CD4-positive, alpha-beta T cell treated with Interleukin-2 at 100 ng/mL for 4 hours (primary cell): Measurements from ENCODE around the gene CCL4L2.
"Not testable (repeated sequence)": the region's sequence is repeated elsewhere in the genome, so short reads cannot be mapped to it uniquely, and the experiment has no call there.

ENCODE experiments used
- DNase-seq: peaks from one replicate; pipeline ENCODE4 v3.0.0-alpha.2; 2020; ENCODE audit warnings: low spot score

The CCL4L2 gene

DNA sequence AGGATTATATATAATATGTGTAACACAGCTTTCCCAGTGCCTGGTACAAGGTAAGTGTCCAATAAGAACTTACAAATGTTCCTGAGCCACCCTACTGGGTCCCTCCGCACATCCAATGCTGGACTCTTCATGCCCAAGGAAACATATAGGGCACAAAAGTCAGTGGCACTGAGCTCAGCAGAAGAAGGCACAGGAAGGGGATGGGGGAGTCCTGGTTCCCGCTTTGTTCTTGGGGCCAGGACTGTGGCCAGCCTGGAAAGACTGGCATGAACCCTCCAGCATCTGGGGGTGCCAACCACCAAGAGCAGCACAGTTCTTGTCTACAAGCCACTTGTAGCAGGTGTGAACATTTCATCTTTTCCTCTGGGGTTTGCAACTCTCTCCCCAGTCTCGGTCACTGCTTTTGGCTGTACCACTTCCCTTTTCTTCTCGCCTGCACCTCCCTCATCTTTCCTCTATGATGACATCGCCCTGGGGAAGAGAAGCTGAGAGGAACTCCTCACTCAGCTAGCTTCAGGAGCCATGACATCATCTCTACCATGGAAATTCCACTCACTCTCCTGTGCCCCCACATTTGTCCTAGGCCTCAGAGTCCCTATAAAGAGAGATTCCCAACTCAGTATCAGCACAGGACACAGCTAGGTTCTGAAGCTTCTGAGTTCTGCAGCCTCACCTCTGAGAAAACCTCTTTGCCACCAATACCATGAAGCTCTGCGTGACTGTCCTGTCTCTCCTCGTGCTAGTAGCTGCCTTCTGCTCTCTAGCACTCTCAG is at the start of gene CCL4L2:
CCL4L2 (plus strand) TSS at position 625 of the 773 bp plus-strand sequence.
- not testable (repeated sequence) for DNase-seq

DNA sequence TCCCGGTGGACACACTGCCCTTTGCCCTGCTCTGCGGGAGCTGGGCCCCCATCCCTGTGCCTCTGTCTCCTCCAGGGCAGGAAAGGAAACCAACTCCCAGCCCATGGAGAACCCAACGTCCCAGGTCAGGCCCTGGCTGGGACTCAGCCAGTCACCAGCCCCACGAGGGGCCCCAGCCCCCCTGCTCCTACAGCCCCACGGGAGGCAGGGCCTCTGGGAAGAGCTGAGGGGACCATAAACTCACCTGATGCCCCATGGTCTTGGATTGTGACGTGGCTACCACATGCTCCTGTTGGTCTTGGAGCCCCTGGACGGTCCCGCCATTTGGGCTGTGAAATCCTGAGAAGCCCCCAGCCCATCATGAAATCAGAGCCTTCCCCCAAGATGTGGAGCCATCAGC is 42.0 kb upstream of the CCL4L2 start:
- not testable (repeated sequence) for DNase-seq

DNA sequence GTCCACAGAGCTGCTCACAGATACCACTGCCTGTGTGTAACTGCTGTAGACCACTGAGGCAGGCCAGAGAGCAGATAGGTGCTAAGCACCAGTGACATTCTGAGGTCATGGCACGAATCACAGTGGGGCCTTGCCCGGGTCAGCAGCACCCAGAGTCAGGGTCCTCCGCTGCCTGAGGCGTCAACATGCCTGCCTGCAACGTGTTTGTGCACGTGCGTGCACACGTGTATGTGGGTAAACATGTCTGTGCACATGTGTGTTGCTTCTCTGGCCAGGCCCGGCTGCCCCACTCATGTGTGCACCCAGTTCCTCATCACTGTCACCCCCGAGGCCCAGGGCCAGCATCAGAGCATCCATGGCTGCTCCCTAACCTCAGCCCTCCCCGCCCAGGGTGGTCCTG is 34.3 kb upstream of the CCL4L2 start, which contains the start of gene TBC1D3B:
TBC1D3B (minus strand) TSS at position 101 of the 400 bp plus-strand sequence. CDS start 1,586 bp downstream, outside the sequence.
- DNase-seq: not testable (repeated sequence)

DNA sequence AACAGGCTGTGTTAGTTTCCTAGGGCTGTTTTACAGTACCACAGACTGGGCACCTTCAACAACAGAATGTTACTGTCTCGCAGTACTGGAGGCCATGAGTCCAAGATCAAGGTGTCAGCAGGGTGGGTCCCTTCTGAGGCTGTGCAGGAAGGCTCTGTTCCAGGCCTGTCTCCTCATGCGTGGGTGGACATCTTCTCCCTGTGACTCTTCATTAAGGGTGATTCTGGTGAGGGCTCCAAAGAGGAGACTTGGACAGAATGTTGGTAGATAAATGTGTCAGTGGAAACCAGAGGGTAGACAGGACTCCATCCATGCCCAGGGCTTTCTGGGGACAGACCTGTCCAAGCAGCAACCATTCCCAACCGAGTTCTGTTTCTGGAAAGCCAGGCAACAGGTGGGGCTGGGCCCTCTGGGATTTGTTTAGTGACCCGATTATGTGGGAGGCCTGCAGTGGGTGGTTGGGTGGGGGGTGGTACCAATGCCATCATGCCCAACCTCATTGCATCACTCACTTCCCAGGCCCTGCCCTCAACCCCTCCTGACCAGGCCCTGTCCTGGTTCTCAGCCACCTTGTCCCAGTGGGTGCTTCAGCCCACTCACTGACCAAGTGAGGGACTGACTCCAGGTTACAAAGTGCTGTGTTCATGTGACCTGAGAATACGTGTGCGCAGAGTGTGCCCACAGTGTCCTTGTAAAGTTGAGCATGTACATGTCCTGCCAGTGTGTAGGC is 29.3 kb upstream of the CCL4L2 start:
- not testable (repeated sequence) for DNase-seq

DNA sequence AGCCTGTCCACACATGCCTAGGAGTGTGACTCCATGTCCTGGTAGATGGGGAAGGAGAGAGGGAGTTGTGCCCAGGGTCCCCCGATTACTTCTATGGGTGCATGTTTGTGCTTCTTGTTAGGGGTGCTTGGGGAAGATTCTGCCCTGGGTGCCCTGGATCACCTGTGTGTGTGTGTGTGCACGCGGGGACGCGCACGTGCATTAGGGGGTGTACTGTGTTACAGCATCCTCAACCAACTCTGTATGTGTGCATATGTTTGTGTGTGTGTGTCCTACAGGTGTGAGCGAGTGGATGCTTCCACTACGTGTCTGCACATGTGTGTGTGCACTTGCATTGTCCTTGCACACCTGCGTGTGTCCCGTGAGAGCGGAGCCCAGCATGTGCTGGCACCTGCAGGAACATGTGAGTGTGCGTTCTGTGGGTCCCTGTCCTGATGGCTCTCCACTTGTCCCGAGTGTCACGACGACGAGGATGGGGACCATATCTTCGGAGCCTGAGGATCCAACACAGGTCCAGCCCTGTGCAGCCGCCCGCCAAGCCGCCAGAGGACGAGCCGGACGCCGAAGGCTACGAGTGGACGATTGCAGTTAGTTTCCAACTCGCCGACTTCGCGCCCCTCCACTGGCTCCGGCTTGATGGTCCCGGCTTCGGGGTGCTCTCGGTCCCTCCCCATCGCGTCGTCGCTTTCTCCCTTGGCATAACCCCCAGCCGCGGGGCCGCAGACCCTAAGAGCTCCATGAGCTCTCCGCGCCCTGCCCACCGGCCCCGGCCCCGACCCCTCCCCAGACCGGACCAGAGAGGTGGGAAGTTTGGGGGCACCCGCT is 28.5 kb upstream of the CCL4L2 start:
- no peak for DNase-seq

DNA sequence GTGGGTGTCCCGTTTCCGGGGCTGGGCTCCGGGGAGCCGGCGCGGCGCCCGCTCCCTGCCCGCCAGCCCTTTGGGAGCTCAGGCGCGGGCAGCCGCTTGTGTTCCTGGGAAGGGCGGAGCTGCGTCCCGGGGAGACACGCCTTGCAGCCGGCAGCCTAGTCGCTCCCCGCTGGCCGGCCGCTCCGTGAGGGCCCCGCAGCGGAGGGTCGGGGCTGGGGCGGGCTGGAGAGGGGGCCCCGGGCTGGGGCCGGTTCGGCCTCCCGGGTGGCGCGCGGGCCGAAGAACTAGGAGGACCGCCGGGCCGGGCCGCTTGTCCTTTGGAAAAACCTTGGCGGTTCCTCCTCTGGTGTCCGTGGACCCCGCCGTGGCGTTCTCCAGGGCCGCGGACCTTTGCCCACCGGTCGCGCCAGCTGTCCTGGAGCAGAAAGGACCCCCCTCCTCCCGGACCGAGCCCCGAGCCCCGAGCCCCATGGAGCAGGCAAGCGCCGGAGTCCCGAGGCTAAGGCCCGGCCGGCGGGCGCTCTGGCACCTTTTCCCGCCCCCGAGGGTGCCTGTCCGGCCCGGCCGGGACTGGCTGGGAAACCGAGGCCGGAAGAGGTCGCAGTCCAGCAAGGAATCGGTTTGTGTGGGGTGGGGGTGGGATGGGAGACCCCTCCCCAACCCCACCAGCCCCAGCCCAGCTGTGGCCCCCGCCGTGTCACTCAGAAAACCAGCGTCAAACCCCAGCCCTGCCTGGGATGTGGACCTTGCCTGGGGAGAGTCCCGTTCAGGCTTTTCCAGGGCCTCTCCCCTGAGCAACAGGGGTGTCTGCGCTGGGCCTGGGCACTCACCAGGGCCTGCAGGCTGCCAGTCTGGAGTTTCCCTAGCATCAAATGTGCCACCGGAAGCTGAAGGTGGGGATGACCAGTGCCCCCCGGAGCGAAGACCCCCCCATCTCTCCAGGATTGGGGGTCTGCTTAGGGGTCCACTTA is 27.6 kb upstream of the CCL4L2 start:
- no peak for DNase-seq

DNA sequence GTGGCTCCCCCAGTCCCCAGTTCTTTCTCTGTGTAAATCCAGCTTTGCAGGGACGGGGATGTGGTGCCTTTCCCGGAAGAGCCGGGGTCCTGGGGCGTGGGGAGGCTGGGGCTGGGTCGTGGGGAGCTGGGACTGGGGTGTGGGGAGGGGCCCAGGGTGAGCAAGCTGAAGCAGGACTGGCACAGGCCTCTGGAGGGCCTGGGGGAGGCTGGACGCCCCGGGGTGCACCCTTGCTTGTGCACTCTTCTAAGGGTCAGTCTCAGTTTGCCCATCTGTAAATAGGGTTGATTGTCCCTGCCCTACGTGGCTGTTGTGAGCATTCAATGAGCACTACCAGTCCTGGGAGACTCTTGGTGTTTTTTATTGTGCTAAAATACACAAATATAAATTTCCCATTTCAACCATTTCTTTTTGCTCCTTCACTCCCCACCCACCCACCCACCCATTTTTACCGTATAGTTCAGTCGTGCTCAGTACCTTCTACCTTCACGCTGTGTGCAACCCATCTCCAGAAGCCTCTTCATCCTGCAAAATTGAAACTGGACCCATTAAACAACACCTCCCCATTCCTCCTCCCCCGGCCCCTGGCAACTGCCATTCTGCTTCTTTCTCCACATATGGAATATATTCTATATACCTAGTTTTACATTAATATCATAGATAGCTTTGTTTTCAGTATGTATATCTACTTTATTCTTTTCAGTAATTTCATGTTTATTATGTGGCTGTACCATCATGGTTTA is 26.7 kb upstream of the CCL4L2 start:
- no peak for DNase-seq

DNA sequence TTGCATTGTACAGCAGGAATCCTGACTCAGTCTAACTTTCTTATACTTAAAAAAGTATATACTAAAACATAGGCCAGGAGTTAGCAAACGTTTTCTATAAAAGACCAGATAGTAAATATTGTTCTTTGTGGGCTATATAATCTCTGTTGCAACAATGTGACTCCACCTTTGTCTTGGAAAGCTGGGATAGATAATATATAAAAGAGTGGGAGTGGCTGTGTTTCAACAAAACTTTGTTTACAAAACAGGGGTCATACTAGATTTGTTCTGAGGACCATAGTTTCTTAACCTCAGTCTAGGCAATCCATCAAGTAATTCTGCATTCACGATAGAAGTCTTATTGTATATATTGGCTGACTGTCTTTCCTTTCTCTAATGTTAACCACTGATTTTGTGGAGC is 25.4 kb upstream of the CCL4L2 start:
- no peak for DNase-seq

DNA sequence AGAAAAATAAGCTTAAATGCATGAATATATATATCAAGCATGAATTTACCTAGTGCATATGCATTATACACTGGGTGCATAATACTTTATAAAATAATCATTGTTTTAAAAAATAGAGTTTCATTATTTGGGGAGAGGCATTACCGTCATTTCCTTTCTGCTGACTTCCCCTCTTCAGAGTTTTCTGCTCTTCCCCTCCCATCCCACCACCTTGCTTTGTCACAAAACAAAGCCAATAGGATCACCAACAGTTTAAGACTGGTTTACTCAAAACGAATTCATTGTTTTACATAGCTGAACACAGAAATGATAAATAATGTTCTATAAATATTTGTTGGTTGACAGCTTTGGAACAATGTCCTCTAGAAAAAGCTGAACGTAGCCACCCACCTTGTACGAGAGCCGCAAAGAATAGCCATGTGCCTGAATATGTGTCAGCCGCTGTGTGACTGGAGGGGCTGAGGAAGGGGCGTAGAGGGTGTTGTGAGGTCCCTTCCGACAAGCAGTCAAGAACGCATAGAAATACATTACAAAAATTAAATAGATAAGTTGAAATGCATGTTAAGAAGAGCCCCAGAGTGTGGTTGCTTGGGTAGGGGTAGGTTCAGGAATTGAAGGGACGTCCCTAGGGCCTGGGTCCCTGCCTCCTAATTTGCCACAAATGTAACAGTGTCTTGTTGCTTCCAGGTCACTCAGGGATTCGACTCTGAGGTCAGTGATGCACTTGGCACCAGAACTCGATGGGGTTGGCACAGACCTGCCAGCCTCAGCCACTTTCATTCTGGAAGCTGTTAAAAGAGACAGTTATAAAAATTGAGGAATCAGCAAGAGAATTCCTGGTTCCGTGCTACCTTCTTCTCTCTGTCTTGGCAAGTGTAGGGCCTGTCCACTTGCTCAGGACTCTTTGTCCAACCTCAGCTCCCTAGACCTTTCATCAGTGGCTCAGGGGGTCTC is 23.8 kb upstream of the CCL4L2 start:
- not testable (repeated sequence) for DNase-seq

DNA sequence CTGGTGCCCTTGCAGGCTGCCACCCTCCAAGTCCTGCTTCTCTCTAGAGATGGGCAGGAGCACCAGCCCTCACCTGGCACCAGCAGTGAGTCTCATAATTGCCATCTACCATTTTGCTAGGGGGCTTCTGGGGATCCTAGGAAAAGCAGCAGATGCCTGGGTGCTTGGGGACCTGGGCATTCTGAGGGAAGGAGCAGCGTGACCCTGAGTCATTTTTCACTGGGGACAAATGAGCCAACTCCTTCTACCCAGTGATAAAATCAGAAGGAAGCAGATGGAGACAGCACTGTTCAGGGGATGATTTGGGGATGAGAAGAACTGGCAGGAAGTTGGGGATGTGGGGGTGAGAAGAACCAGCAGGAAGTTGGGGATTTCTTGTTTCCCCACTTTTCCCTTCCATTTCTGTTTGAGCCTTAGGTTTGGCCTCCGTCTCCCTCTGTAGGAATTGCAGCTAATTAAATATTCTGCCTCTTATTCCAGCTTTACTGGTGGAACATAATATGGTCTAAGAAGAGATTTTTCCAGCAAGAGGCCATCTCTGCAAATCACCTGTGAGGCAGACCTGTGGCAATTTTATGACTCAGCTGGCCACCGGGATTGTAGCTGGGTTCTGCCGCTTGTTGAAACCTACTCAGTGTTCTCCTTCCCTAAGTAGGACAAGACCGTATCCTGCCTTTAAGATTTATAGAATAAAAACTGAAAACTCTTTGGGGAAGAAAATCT is 22.8 kb upstream of the CCL4L2 start:
- DNase-seq: not testable (repeated sequence)

DNA sequence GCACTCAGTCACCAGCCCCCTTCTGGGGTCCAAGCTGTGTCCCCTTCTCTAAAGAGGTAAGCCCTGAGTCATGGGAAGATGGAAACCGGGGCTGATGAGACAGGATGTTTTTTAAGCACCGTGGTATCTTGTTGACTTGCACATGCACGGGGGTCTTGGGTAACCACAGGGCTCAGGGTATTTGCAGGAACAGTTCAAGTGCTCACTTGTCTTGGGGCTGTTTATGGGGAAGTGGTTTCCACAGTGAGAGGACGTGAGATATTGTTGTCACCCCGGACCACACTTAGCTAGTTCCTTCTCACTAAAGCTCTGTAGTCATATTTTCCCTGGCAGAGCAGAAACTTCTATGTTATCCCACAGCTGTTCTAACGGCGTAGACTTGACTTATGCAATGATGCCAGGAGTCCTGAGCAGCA is 22.0 kb upstream of the CCL4L2 start:
- peak; percentile 43 for DNase-seq

DNA sequence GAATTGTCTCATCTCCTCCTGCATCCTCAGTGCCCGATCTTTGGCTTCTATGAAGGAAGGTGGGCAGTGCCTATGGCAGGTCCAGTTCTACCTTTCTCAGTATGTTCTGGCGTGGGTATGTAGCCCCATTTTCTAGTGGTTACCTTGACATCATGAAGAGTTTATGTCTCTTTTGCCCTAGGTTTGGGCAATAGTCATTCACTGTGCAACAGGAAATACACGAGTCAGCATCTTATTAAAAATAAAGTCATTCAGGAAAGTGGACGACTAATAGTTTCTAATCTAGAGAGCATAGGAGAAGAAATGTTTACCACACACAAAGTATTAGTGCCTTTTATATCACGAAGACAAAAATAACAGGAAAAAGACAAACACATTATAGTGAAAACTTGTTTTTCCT is 20.9 kb upstream of the CCL4L2 start:
- DNase-seq: not testable (repeated sequence)

DNA sequence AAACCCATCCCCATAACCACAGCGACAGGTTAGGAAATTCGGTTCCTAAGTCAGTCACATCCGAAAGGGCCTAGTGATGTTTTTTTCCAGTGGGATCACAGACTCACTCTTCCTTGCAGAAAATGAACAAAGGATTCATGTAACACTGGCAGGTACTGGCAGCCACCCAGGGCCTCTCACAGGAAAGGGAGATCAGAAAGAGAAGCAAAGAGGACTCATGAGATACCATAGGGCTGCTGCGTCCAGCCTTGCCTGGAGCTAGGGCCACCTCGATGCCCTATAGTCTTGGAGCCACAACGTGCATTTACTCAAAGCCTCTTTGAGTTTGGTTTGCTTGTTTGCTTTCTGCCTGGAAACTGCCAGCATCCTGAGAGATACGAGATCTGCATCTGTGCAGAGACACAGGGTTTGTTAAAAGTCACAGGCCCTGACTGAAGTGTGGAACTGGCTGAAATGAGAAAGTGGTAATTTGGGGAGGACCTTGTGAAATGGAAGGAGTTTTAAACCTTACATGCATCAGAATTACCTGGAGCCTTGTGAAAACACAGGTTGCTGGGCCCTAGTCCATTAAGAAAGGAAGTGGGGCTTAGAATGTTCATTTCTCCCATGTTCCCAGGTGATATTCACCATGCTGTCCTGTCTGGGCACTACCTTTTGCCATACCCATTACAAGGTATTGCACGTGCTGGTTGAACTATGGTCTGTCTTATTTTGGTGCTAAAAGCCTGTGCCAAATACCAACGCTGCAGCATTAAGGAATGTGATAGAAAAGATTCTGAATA is 20.1 kb upstream of the CCL4L2 start:
- DNase-seq: not testable (repeated sequence)

DNA sequence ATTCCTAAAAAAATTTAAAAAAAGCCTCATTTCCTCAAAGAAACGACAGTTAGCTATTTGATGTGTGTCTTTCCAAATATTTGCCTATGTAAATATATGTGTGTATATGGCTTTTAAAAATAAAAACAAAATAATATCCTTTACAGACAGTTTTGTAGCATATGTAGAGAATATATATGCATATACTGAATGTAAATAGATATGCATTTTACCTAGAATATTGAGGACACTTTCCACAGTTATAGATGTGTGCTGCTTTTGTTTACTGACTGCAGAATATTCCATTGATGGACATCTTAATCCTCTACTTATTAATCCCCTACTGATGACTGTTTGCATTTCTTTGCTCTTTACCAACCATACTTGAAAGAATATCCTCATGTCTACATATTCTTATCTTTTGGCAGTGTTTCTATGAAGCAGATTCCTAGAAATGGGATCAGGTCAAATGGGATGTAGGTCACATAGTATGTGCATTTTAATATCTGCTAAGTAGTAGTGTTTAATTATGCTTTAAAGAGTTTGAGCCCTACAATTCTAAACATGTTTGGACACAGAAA is 17.6 kb upstream of the CCL4L2 start:
- DNase-seq: no peak

DNA sequence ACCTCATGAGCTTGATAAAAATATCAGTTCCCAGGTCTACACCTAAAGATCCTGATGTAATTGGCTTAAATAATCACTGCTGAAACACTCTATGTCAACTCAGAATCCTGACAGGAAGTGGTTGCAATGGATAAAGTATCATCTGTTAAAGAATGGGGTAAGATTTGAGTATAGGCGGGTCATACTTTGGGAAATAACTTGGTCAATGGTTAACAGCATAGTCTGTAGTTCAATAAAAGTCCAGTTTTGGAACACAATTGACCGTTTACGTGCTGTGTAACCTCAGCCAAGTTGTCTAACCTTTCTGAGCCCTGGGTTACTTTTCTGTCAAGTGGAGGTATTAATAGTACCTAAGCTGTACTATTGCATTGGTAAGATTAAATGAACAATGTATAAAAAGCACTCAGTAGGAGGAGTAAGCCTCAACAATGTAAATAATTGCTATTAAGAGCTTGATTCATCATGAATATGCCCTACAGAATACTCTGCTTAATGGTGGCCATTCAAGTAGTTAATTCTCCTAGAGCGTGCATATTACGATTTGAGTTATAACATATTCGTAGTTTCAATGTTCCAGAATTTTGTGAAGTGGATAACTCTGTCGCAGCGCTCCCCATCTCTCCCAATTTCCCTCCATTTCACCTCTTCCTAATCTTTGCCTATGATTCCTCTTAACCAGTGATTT is 16.6 kb upstream of the CCL4L2 start:
- not testable (repeated sequence) for DNase-seq

DNA sequence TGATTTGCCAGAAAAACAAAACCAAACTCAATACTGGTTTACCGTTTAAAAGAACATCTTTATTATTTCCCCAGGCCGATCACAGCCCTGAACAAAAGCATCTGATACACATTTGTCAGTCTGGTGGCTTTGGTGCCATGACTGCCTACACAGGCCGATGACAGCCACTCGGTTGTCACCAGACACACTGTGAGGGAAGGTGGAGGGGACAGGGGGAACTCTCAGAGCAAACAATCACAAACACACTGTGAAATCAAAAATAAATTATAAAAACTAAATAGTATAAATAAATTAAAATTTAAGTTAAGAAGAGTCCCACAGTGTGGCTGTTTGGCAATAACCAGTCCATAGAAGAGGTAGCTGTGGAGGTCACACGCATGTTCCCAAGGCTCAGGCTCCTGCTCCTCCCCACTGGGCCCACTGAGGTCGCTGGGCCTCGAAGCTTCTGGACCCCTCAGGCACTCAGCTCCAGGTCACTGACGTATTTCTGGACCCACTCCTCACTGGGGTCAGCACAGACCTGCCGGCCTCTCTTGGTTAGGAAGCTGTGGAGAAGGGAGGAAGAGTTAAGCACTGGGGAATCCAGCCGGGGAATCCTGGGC is 15.9 kb upstream of the CCL4L2 start:
- not testable (repeated sequence) for DNase-seq
